GM10248 (cell line): ENCODE measurements around the gene RNF220.

Experiments
- CTCF ChIA-PET: fragments of 300-600 bp; sonication (Branson Sonifier 250); formaldehyde crosslinking; extraction: SDS; loops from one replicate; lab custom pipeline; 2021; ENCODE audit warnings: antibody characterized with exemption; lab: Yijun Ruan, JAX
- POLR2A ChIA-PET: fragments of 350-650 bp; sonication (Branson Sonifier 250); formaldehyde crosslinking; extraction: SDS; loops from one replicate; lab custom pipeline; 2020; ENCODE audit warnings: antibody characterized with exemption; lab: Yijun Ruan, JAX
- DNase-seq: peaks from one replicate; pipeline ENCODE4 v3.0.0; 2012; ENCODE audit errors: extremely low spot score
- TF ChIP-seq, protein P1 (sequence below): IDR thresholded peaks from 2 replicates; pipeline ENCODE4 v1.5.1; 2012; ENCODE audit warnings: mild to moderate bottlenecking, low read depth; ENCODE audit errors: extremely low read depth, missing control alignments, control extremely low read depth

Gene RNF220

GRCh38 chr1:44409757-44410156 lies 4.7 kb downstream of the RNF220 start:
- ChIA-PET CTCF (interaction anchor here (1.4 to 1.9 kb wide), 2 partner anchors 243 to 362 kb away, joined by 3 to 4 read pairs; no protein-coding TSS in a partner anchor), POLR2A (no interaction called here)
- DNase-seq: no peak
- TF ChIP-seq, protein P1, sequence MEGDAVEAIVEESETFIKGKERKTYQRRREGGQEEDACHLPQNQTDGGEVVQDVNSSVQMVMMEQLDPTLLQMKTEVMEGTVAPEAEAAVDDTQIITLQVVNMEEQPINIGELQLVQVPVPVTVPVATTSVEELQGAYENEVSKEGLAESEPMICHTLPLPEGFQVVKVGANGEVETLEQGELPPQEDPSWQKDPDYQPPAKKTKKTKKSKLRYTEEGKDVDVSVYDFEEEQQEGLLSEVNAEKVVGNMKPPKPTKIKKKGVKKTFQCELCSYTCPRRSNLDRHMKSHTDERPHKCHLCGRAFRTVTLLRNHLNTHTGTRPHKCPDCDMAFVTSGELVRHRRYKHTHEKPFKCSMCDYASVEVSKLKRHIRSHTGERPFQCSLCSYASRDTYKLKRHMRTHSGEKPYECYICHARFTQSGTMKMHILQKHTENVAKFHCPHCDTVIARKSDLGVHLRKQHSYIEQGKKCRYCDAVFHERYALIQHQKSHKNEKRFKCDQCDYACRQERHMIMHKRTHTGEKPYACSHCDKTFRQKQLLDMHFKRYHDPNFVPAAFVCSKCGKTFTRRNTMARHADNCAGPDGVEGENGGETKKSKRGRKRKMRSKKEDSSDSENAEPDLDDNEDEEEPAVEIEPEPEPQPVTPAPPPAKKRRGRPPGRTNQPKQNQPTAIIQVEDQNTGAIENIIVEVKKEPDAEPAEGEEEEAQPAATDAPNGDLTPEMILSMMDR: no peak

GRCh38 chr1:44411861-44412260 lies 6.8 kb downstream of the RNF220 start:
- TF ChIP-seq, protein P1: no peak
- ChIA-PET CTCF (no interaction called here), POLR2A (no interaction called here)
- DNase-seq: no peak

DNA sequence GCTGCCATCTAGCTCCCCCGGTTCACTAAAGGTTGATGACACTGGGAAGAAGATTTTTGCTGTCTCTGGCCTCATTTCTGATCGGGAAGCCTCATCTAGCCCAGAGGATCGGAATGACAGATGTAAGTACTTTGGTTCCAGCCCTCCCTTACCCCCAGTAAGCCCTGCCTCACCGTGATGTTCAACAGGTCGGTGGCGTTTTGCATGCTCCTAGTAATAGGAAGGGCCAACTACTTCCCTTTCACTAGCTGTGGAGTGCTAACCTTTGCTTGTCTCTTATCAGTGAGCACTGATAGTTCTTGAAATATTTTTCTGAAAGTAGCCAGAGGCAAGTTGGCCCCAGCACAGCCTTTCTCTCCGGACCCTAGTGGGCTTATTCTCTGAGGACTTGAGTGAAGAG lies 7.5 kb downstream of the RNF220 start:
- ChIA-PET CTCF (interaction anchor here (1.3 kb wide), 1 partner anchor 14 kb away, joined by 3 read pairs; no protein-coding TSS in a partner anchor), POLR2A (no interaction called here)
- no peak for DNase-seq
- TF ChIP-seq, protein P1: no peak

- TF ChIP-seq, protein P1: no peak
- POLR2A ChIA-PET: no interaction called here
- CTCF ChIA-PET: interaction anchor here (1.3 kb wide), 2 partner anchors 11 to 16 kb away, joined by 3 read pairs; no protein-coding TSS in a partner anchor
- no peak for DNase-seq
Observed at GRCh38 chr1:44413740-44414139, 8.7 kb downstream of the RNF220 start.

- no peak for DNase-seq
- CTCF ChIA-PET: no interaction called here
- POLR2A ChIA-PET: no interaction called here
- TF ChIP-seq, protein P1: no peak
Observed at GRCh38 chr1:44415013-44415412, 10.0 kb downstream of the RNF220 start.

- ChIA-PET CTCF (no interaction called here), POLR2A (no interaction called here)
- TF ChIP-seq, protein P1: no peak
- DNase-seq: no peak
Observed at GRCh38 chr1:44416408-44416807, 11.4 kb downstream of the RNF220 start.
